Prostate gland (tissue), 2 donors: ENCODE measurements around the gene CDC42BPA. TPM values are rescaled to one million over a fixed set of nuclear protein-coding genes. Genes with fewer than 3 reads are reported as not detected.
"Not testable (repeated sequence)": the region's sequence is repeated elsewhere in the genome, so short reads cannot be mapped to it uniquely, and the experiment has no call there.

Source experiments
- DNase-seq: peaks from one replicate; pipeline ENCODE4 v3.0.0-alpha.2; 2019; ENCODE audit warnings: low spot score
- H3K27ac ChIP-seq, 2 donors: fragments of 200-600 bp; sonication (generic); 2 replicates each; pipeline ENCODE4 v1.5.1; 2017 to 2019
- H3K27me3 ChIP-seq: fragments of 200-600 bp; sonication (generic); replicated peaks from 2 replicates; pipeline ENCODE4 v1.5.1; 2019; ENCODE audit not compliant: insufficient read depth
- H3K36me3 ChIP-seq, 2 donors: fragments of 200-600 bp; sonication (generic); 1 replicate in 1 of 2; 2 replicates in 1 of 2; pipeline versions ENCODE4 v1.5.1 to v1.8.1; 2017 to 2019
- H3K4me1 ChIP-seq: fragments of 200-600 bp; sonication (generic); replicated peaks from 2 replicates; pipeline ENCODE4 v1.5.1; 2019
- H3K4me3 ChIP-seq, 2 donors: fragments of 200-600 bp; sonication (generic); 2 replicates each; pipeline ENCODE4 v1.5.1; 2017 to 2019
- H3K9me3 ChIP-seq: fragments of 200-600 bp; sonication (generic); 2 replicates; pipeline ENCODE4 v1.5.1; 2017
- POLR2A ChIP-seq: fragments of 450-650 bp; IDR thresholded peaks from one replicate; pipeline ENCODE4 v1.6.1; 2016; ENCODE audit warnings: antibody characterized with exemption, mild to moderate bottlenecking
- POLR2AphosphoS5 ChIP-seq: sonication (generic); formaldehyde crosslinking; IDR thresholded peaks from one replicate; pipeline ENCODE4 v1.6.1; 2017; ENCODE audit warnings: antibody characterized with exemption
- WGBS: methylation state at CpG from one replicate; pipeline ENCODE4 v1.1.5; 2018; 5-methylcytosine and 5-hydroxymethylcytosine counted together
- intact Hi-C: fragments of 100-400 bp; cut with DNase I; formaldehyde crosslinking; loops from one replicate; pipeline ENCODE4 v1.14.2; 2022
- total RNA-seq, 2 donors: library from RNA; depleted of rRNA; stranded (reverse); fragments of >200 nt; gene quantifications; one replicate each; pipeline ENCODE4 v1.1.0, GENCODE V29; 2016
- TF ChIP-seq, protein P1 (sequence below), 4 experiments: fragments of 200-600 bp in 2 of 4; fragments of 450-650 bp in 2 of 4; sonication (generic) in 2 of 4; IDR thresholded peaks; 1 replicate in 3 of 4; 2 replicates in 1 of 4; pipeline ENCODE4 v1.5.1; 2016 to 2019; ENCODE audit warnings: antibody characterized with exemption in 4 of 4, mild to moderate bottlenecking in 2 of 4, moderate library complexity in 2 of 4

The CDC42BPA gene
- total RNA-seq, 2 donors from 2014 or later: 31.3 to 76.9 TPM

GRCh38 chr1:226957714-226958113, 360.6 kb downstream of the CDC42BPA start:
- intact Hi-C loops: no loop called here
- TF ChIP-seq POLR2AphosphoS5: no peak
- TF ChIP-seq, protein P1, sequence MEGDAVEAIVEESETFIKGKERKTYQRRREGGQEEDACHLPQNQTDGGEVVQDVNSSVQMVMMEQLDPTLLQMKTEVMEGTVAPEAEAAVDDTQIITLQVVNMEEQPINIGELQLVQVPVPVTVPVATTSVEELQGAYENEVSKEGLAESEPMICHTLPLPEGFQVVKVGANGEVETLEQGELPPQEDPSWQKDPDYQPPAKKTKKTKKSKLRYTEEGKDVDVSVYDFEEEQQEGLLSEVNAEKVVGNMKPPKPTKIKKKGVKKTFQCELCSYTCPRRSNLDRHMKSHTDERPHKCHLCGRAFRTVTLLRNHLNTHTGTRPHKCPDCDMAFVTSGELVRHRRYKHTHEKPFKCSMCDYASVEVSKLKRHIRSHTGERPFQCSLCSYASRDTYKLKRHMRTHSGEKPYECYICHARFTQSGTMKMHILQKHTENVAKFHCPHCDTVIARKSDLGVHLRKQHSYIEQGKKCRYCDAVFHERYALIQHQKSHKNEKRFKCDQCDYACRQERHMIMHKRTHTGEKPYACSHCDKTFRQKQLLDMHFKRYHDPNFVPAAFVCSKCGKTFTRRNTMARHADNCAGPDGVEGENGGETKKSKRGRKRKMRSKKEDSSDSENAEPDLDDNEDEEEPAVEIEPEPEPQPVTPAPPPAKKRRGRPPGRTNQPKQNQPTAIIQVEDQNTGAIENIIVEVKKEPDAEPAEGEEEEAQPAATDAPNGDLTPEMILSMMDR (IDR thresholded peaks at IDR 0.05): no peak
- TF ChIP-seq POLR2A: no peak
- Histone ChIP-seq H3K4me1 (no peaks in the 10 kb centered on the region), H3K4me3 (no peak overlapping the region), H3K27ac (no peak overlapping the region), H3K36me3 (no peaks in the 10 kb centered on the region), H3K27me3 (no peaks in the 10 kb centered on the region), H3K9me3 (no peaks in the 10 kb centered on the region)
- DNase-seq: no peak
- 86% methylated on average over 11 of the region's 11 CpGs for WGBS

DNA sequence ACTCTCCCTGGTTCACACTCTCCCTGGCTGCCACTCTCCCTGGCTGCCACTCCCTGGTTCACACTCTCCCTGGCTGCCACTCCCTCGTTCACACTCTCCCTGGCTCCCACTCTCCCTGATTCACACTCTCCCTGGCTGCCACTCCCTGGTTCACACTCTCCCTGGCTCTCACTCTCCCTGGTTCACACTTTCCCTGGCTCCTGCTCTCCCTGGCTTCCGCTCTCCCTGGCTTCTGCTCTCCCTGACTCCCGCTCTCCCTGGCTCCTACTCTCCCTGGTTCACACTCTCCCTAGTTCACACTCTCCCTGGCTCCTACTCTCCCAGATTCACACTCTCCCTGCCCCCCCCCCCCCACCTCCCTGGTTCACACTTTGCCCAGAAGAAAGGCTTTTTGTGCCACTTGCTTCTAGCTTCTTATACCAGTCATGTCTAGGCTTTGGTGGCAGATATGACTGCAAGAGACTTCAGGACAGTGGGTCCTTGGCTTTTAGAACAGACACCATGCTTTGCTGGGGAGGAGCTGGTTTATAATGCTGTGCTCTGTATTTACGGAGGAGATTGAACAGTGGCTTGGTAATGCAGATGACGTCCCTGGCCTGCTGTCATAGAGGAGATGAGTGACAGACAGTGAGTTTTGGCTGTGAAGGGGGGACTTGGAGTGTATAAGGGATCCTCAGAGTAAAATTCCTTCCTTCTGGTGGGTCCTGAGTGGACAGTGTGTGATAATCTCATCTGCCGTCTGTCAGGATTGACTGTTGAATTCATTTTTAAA, 361.2 kb downstream of the CDC42BPA start:
- no peak for DNase-seq
- Histone ChIP-seq H3K9me3 (no peaks in the 10 kb centered on the region), H3K27me3 (no peaks in the 10 kb centered on the region), H3K4me1 (no peaks in the 10 kb centered on the region), H3K36me3 (no peaks in the 10 kb centered on the region), H3K4me3 (no peak overlapping the region), H3K27ac (no peak overlapping the region)
- intact Hi-C loops: no loop called here
- WGBS: 93% methylated on average over 6 of the region's 6 CpGs
- TF ChIP-seq POLR2A: no peak

- H3K4me1 ChIP-seq, H3K27me3 ChIP-seq, intact Hi-C loops, H3K27ac ChIP-seq, H3K36me3 ChIP-seq, H3K9me3 ChIP-seq, DNase-seq, H3K4me3 ChIP-seq: not testable (repeated sequence)
- 89% methylated on average over 2 of the region's 2 CpGs for WGBS
Measured at GRCh38 chr1:226955857-226956256, 362.4 kb downstream of the CDC42BPA start.

GRCh38 chr1:226954777-226955176, 363.5 kb downstream of the CDC42BPA start:
- WGBS: 91% methylated on average over 4 of the region's 4 CpGs
- intact Hi-C loops: no loop called here
- H3K9me3 ChIP-seq: no peaks in the 10 kb centered on the region
- H3K27me3 ChIP-seq: no peaks in the 10 kb centered on the region
- H3K4me1 ChIP-seq: no peaks in the 10 kb centered on the region
- H3K27ac ChIP-seq: no peak overlapping the region
- H3K4me3 ChIP-seq: no peak overlapping the region
- H3K36me3 ChIP-seq: no peaks in the 10 kb centered on the region
- TF ChIP-seq POLR2A (no peak), POLR2AphosphoS5 (no peak)
- TF ChIP-seq, protein P1 (IDR thresholded peaks at IDR 0.05): no peak
- no peak for DNase-seq

DNA sequence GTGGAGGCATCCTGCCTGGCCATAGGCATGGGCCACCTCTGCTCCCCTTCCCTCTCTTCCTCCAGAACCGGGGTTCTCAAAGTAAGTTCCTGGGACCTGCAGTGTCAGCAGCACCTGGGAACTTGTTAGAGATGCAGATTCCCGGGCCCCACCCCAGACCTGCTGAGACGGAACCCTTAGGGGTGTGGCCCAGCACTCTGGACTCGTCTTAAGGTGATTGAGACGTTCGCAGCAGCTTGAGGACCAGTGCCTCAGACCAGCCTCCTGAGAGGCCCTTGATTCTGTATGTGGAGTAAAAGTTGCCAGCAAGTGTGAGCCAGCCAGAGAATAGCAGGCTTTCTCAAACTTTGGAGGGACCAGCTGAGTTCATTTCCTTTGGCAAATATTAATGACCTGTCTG, 364.0 kb downstream of the CDC42BPA start:
- 96% methylated on average over 6 of the region's 6 CpGs for WGBS
- H3K27ac ChIP-seq: no peak overlapping the region
- intact Hi-C loops: no loop called here
- no peaks in the 10 kb centered on the region for H3K9me3 ChIP-seq
- no peak for DNase-seq
- H3K36me3 ChIP-seq: no peaks in the 10 kb centered on the region
- TF ChIP-seq, protein P1 (IDR thresholded peaks at IDR 0.05): no peak
- TF ChIP-seq POLR2A: no peak
- no peak overlapping the region for H3K4me3 ChIP-seq
- no peaks in the 10 kb centered on the region for H3K27me3 ChIP-seq
- no peaks in the 10 kb centered on the region for H3K4me1 ChIP-seq

DNA sequence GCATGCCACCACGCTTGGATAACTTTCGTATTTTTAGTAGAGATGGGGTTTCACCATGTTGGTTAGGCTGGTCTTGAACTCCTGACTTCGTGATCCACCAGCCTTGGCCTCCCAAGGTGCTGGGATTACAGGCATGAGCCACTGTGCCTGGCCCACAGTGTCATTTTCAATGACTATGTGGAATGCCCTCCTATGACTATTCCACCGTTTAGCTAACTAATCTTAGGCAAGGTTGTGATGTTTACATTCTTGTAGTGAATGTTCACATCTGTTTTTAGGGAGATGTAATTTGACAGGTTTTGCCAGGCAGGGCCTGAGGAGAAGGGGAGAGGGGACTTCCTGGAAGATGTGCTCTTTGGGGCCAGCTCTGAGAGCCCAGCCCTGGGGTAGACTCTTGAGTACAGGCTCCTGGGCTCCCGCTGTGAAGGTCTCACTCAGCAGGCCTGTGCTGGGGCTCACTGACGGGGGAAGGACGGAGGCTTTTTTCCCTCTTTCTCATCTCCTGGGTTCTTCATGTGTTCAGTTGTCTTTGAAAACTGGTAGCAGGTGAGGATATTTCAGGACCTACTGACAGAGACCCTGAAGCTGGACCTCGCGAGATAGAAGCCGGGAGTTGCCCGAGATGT, 365.0 kb downstream of the CDC42BPA start:
- no peak overlapping the region for H3K27ac ChIP-seq
- no peaks in the 10 kb centered on the region for H3K27me3 ChIP-seq
- no peak for DNase-seq
- no peak overlapping the region for H3K4me3 ChIP-seq
- WGBS: 91% methylated on average over 11 of the region's 11 CpGs
- no peak for TF ChIP-seq POLR2AphosphoS5
- no peaks in the 10 kb centered on the region for H3K4me1 ChIP-seq
- no peaks in the 10 kb centered on the region for H3K36me3 ChIP-seq
- H3K9me3 ChIP-seq: no peaks in the 10 kb centered on the region
- intact Hi-C loops: no loop called here
